GM23248 (cell line): ENCODE results near the gene TAF4.

Experiments used
- EZH2 ChIP-seq: fragments of 200-600 bp; sonication (generic); IDR thresholded peaks from 2 replicates; pipeline ENCODE4 v1.6.1; 2018; ENCODE audit warnings: antibody characterized with exemption, mild to moderate bottlenecking; ENCODE audit not compliant: insufficient read depth, poor library complexity, severe bottlenecking
- EZH2phosphoT487 ChIP-seq: fragments of 200-600 bp; sonication (generic); IDR thresholded peaks from 2 replicates; pipeline ENCODE4 v1.6.1; 2018; ENCODE audit warnings: antibody characterized with exemption, moderate library complexity, mild to moderate bottlenecking, low read depth; ENCODE audit not compliant: insufficient read depth

DNA sequence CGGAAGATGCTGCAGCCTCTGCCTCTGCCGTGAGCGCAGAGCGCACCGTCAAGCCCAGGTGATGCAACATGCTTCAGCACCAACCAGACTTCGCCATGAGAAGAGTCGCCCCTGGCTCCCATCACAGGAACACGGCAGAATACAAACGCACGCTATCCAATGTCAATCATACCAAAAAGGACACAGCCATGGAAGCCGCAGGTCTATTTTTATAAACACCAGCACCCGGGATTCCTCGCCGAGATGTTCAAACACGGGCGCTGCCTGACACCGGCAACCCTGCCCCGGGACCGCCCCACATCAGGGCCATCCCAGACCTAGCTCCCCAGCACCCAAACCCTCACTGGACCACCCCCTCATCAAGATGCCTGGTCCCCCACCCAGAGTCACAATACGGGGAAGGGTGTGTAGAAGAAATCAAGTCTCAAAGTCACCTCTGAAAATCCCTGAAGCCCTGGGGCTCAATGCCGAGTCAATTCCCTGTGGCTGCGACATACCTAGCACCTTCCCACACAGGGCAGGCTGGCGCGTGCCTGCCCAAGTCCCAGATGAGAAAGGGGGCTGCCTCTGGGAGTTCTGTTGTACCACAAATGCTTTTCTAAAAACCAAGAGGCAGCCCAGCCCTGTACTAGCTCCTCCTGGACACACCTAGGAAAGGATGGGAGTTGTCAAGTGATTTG is 17.9 kb downstream of the TAF4 start:
- TF ChIP-seq EZH2 = no peak
- TF ChIP-seq EZH2phosphoT487 = no peak
